Astrocyte (in vitro differentiated cells and primary cell): ENCODE results near the gene LRMDA.

Experiments
- CTCF ChIP-seq: IDR thresholded peaks from 2 replicates; pipeline ENCODE4 v1.5.1; 2011; ENCODE audit warnings: low read depth, mild to moderate bottlenecking, inconsistent platforms, low read length, moderate library complexity; ENCODE audit not compliant: insufficient read depth
- EZH2 ChIP-seq: IDR thresholded peaks from 2 replicates; pipeline ENCODE4 v1.6.1; 2012; ENCODE audit warnings: mild to moderate bottlenecking, low read length, inconsistent platforms; ENCODE audit not compliant: insufficient read depth

GRCh38 chr10:76234499-76235226 lies 803.2 kb downstream of the LRMDA start:
- TF ChIP-seq CTCF (no peak), EZH2 (no peak)
